ENCODE results near the gene KNG1.

The KNG1 gene

DNA sequence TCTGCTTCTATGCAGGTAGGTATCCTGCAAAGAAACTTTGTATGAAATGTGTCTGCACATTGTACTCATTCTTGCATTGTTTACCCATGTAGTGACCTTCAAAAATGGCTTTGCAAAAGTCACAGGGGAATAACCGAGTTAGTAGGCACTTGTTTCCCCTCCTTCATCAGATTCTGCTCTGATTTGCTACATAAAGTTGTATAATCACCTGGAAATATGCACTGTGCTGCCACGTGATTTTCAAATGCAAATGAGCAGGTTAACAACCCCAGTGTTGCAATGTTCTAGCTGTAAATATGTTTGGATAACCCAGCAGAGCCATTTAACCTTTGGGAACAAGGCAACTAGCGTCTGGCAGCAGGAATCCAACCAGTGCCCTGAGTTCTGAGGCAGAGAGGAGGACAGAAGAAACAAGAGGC, at the start of gene KNG1:
KNG1 (plus strand) TSS at position 321 of the 419 bp plus-strand sequence. CDS start 184 bp downstream, outside the sequence.
- TF ChIP-seq, protein P1, sequence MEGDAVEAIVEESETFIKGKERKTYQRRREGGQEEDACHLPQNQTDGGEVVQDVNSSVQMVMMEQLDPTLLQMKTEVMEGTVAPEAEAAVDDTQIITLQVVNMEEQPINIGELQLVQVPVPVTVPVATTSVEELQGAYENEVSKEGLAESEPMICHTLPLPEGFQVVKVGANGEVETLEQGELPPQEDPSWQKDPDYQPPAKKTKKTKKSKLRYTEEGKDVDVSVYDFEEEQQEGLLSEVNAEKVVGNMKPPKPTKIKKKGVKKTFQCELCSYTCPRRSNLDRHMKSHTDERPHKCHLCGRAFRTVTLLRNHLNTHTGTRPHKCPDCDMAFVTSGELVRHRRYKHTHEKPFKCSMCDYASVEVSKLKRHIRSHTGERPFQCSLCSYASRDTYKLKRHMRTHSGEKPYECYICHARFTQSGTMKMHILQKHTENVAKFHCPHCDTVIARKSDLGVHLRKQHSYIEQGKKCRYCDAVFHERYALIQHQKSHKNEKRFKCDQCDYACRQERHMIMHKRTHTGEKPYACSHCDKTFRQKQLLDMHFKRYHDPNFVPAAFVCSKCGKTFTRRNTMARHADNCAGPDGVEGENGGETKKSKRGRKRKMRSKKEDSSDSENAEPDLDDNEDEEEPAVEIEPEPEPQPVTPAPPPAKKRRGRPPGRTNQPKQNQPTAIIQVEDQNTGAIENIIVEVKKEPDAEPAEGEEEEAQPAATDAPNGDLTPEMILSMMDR (IDR thresholded peaks at IDR 0.05; ENCODE audit: low read depth, low read length), result no peak
- no peak for DNase-seq (ENCODE audit: extremely low read depth, low read depth)

DNA sequence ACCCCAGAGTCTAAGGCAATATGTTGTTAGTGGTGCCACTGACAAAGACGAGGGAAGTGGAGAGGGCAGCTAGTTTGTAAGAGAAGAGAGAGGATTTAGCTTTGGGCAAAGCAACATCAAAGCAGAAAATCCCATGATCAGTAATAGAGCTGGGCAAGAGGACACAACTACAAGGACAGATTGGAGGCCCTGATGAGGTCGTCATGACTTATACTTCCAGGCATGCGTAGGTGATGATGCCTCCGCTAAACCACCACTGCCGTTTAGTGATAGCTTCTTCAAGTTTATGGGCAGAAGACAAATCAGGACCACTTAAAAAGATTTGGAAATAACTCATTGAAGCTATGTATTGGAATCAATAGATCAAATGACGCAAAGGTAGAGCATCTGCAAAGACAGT, 48.7 kb upstream of the KNG1 start:
- DNase-seq (ENCODE audit: extremely low read depth, low read depth), result no peak
- TF ChIP-seq, protein P1 (IDR thresholded peaks at IDR 0.05; ENCODE audit: low read depth, low read length), result no peak

DNA sequence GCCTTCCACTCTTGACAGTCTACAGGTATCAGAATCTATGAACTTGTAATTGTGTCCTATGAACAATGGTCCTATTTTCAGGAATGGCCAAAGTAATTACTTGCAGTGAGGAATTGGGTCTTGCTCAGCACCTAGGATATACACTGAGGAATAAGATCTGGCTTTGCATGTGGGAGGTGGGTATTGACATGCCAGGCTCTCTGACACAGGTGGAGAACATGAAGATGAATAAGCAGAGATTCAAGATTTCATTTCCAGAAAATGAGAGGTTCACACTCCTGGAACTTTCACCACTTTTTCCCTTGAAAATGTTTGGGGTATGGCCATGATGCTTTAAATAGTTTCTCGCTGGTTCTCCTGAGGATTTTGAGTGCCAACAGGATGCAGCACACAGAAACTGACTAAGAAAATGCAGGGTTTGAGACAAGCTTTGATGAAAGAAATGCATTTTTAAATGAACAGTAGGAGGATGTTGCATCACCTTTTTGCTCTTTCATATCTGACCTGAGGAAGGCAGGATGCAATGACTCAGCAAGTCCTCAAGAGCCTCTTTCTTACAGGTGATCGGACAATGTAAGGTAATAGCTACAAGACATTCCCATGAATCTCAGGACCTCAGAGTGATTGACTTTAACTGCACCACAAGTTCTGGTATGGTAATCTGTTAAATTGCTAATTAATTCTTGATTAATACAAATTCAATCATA, 47.6 kb upstream of the KNG1 start:
- TF ChIP-seq, protein P1 (IDR thresholded peaks at IDR 0.05; ENCODE audit: low read depth, low read length), result no peak

DNA sequence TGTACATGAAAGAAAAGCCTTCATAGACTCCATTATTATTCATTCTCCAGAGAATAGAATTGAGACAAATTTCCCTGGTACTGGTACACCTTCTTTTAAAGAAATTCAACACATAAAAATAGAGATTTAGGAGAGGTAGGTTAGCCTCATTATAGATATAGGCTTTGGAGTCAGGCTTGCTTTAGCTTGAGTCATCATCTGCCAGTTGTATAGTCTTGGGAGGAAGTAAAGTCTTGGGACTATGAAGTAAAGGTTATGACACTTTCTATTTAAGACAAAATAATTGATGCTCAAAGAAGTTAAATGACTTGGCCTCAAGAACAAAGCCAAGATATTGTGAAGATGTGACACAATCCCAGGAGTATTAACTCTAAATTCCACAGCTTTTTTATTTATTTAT, 47.0 kb upstream of the KNG1 start:
- TF ChIP-seq, protein P1 (IDR thresholded peaks at IDR 0.05; ENCODE audit: low read depth, low read length), result no peak
- no peak for DNase-seq (ENCODE audit: extremely low read depth, low read depth)

More for the DNA sequence above, 47.6 kb upstream of the KNG1 start:
- DNase-seq (ENCODE audit: extremely low read depth, low read depth), result no peak

DNA sequence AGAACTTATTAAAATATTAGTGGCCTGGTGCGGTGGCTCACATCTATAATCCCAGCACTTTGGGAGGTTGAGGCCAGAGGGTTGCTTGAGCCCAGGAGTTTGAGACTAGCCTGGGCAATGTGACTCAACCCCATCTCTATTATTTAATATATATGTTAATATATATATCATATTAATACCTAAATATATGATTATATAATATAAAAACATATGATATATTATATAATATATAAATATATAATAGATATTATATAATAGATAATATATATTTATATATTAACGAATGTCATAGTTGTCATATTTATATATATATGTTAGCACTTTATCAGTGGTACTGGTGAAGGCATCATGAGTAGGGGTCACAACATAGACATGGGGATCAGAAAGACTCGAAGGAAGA, 46.1 kb upstream of the KNG1 start:
- no peak for DNase-seq (ENCODE audit: extremely low read depth, low read depth)
- TF ChIP-seq, protein P1 (IDR thresholded peaks at IDR 0.05; ENCODE audit: low read depth, low read length), result no peak

DNA sequence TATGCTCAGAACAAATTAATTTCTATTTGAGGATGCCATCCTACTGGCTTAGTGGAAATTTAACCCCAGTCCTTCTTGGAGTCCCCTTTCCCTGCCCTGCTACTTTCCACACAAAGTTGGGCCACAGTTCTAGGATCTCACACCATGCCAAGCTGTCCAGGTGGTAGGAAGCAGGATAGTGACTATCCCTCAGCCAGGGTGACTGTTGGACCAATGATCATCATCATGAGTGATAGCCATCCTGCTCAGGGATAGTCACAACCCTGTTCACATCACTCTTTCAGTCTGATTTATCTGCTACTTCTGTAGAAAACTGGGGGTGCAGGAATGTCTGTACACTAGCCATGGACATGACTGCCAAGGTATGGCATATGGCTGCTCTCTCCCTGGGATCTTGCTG, 38.6 kb upstream of the KNG1 start:
- no peak for DNase-seq (ENCODE audit: extremely low read depth, low read depth)
- TF ChIP-seq, protein P1 (IDR thresholded peaks at IDR 0.05; ENCODE audit: low read depth, low read length), result no peak

DNA sequence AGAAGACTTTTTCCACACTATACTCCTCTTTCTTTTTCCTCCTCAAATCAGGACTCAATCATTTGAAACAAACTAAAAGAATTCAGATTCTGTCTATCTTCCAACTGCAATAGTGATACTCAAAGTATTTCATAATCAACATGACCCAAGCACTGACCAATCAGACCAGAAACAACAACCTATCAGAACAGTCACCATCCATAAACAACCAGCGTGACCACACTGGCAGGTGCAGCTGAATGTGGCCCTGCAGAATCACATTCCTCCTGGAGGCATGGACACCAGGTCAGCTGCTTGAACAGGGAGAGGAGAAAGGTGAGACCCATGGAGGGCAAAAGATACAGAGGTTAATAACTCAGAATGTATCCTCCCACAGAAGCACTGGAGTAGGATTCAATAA, 38.0 kb upstream of the KNG1 start:
- TF ChIP-seq, protein P1 (IDR thresholded peaks at IDR 0.05; ENCODE audit: low read depth, low read length), result no peak
- no peak for DNase-seq (ENCODE audit: extremely low read depth, low read depth)

Data from AG09319 (cell line).